ENCODE results near the gene LEMD2. TPM values are rescaled to one million over a fixed set of nuclear protein-coding genes. Genes with fewer than 3 reads are reported as not detected.

The LEMD2 gene
- total RNA-seq, 1 donor: 80.2 TPM

DNA sequence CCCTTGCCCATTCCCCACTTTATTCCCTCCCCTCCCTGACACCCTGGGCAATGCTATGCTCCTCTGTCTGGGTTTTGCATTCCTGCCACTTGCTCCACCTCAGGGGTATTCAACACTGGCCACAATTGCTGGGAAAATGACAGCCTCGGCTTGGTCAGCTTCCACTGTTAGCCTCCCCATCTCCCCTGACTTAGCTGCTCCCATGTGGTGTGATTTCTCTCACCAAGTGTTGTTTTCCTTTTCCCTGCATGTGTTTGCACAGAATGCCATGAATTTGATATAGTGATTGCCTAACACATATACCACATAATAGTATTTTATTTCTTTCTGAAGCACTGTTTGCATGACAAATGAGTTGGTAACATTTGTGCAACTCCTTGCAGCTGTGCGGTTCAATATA, 1.4 kb upstream of the LEMD2 start:
- Histone ChIP-seq H3K4me1 (ENCODE audit: insufficient read depth, low read length) (peaks cover 34% of the 10 kb centered on the region), H3K27me3 (ENCODE audit: insufficient read depth, low read length) (no peaks in the 10 kb centered on the region), H3K9me3 (ENCODE audit: low read depth, low read length) (no peaks in the 10 kb centered on the region), H3K4me3 (ENCODE audit: low read length) (no peak overlapping the region)

DNA sequence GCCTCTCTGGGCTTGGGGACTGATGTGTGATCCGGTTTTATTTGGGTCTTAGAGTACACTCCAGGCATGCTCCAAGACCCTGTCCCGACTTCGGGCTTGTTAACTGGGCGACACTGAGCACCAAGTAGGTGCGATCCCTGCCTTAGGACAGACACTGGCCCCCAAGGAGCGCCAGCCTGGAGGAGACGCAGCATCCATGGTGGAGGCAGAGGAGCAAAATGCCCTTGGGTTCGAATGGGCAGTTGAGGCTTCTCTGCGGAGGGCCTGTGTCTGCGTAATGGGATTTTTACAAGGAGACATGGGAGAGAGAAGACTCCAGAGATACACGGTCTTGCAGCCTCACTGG, 593 bp upstream of the LEMD2 start:
- Histone ChIP-seq H3K4me3 (ENCODE audit: low read length) (peak overlapping the region; percentile 96), H3K4me1 (ENCODE audit: insufficient read depth, low read length) (peaks cover 41% of the 10 kb centered on the region), H3K9me3 (ENCODE audit: low read depth, low read length) (no peaks in the 10 kb centered on the region), H3K27me3 (ENCODE audit: insufficient read depth, low read length) (no peaks in the 10 kb centered on the region)

DNA sequence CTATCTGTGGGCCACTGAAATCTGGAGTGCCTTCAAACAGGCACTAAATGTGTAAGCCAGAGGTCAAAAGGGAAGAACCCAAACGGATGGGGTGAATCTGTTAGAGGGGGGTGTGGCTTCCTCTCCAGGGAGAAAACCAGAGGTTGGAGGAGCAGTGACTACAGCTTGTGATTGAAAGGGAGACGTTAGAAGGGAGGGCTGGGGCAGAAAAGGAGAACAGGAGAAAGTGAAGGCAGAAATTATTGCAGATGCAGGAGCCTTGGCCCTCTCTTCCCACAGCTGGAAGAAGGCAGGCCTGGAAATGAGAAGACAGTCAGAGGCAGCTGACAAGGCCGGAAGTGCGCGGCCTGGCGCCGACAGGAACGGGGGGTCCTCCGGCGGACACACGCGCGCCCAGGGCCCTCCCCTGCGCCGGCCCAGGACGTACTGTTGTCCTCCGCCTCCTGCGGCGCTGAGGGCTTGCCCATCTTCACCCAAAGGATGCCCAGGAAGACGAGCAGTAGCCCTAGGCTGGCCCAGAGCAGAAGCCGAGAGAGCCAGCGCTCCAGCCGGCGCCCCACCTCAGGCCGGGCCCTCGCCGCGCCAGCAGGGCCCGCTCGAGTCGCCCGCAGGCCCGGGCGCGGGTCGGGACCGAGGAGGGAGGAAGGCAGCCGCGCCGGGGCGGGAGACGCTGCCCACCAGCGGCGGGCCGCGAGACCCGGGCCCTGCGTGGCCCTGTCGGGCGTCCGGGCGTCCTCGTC, 806 bp downstream of the LEMD2 start:
- peak overlapping the region; percentile 96 for H3K4me3 ChIP-seq (ENCODE audit: low read length)
- H3K27me3 ChIP-seq (ENCODE audit: insufficient read depth, low read length): no peaks in the 10 kb centered on the region
- H3K4me1 ChIP-seq (ENCODE audit: insufficient read depth, low read length): peaks cover 41% of the 10 kb centered on the region
- no peaks in the 10 kb centered on the region for H3K9me3 ChIP-seq (ENCODE audit: low read depth, low read length)

DNA sequence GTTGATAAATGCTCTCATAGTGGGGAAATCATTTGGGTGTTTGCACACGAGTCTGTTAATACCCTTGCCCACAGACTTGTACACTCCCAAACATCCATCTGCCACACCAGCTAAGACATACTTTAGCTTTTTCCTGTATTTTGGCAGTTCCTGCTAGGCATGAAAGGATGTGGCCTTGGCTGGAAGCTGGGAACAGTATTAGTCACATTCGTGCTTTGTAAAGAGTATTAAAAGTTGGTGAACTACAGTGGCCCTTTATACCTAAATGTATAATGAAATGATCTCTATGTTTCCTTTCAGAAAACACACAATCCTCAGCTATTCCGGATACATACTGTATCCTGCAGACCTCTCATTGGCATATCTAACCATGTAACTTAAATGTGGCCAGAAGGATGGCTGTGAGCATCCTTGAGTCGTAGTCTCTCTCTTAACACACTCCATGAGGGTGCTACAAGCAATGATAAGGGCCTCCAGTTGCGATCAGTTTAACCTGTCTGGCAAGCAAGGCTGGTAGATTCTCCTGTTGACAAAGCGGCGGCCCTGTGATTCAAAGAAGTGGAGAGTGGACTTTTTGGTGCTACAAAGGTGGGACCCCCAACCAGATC, 1.5 kb downstream of the LEMD2 start:
- Histone ChIP-seq H3K9me3 (ENCODE audit: low read depth, low read length) (no peaks in the 10 kb centered on the region), H3K4me1 (ENCODE audit: insufficient read depth, low read length) (peaks cover 41% of the 10 kb centered on the region), H3K4me3 (ENCODE audit: low read length) (peak overlapping the region; percentile 96), H3K27me3 (ENCODE audit: insufficient read depth, low read length) (no peaks in the 10 kb centered on the region)

DNA sequence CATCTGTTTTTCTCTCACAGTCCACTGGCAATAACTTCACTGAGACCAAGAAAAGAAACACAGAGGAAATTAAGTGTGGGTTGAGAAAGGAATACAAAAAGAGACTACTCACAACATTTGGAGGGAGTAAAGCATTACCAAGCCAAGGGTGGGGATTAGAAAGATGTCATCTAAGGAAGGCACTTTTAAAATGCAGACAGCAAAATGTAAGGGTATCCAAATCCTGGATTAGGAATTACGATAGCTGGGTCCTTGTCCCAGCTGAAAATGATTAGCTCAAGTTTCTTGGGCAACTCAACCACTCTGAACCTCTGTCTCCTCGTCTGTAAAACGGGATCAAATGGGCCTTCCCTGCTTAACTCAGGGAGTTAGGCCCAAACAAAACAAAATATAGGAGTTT, 2.2 kb downstream of the LEMD2 start:
- H3K27me3 ChIP-seq (ENCODE audit: insufficient read depth, low read length): no peaks in the 10 kb centered on the region
- H3K4me1 ChIP-seq (ENCODE audit: insufficient read depth, low read length): peaks cover 41% of the 10 kb centered on the region
- no peaks in the 10 kb centered on the region for H3K9me3 ChIP-seq (ENCODE audit: low read depth, low read length)
- H3K4me3 ChIP-seq (ENCODE audit: low read length): no peak overlapping the region

DNA sequence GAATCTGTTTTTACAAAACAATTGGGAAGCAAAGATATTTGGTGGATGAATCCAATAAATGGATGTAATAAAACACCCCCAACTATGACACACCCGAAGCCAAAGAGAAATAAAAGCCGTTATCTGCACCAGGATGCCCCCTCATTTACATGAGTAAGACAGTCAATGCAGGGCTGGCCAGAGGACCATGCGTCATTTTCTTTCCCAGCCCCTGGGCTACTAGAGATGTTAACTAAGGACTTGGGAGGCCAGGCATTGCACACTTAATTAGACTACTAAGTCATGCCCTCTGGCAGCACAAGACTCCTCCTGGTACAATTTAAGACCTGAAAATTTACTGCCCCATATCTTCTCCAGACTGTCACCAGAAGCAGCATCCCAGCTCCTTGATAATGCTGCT, 3.2 kb downstream of the LEMD2 start:
- peaks cover 41% of the 10 kb centered on the region for H3K4me1 ChIP-seq (ENCODE audit: insufficient read depth, low read length)
- H3K9me3 ChIP-seq (ENCODE audit: low read depth, low read length): no peaks in the 10 kb centered on the region
- H3K27me3 ChIP-seq (ENCODE audit: insufficient read depth, low read length): no peaks in the 10 kb centered on the region
- no peak overlapping the region for H3K4me3 ChIP-seq (ENCODE audit: low read length)

DNA sequence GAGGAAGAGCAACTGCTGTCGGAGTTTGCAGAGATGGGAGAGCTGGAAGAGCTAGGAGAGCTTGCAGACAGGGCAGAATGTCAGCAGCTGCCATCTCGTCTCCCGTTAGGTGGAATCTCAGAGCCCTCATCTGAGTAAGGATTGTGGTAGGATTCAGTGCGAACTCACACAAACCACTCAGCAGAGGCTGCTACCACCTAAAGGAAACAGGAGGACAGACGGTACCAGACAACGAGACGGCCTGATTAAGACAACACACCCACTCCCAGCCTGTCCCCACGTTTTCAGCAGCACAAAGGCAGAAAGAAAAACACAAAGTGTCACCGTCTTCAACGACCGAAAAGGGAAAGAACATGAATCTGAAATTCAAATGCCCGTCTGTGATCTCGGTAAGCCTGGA, 4.1 kb downstream of the LEMD2 start:
- H3K4me3 ChIP-seq (ENCODE audit: low read length): no peak overlapping the region

DNA sequence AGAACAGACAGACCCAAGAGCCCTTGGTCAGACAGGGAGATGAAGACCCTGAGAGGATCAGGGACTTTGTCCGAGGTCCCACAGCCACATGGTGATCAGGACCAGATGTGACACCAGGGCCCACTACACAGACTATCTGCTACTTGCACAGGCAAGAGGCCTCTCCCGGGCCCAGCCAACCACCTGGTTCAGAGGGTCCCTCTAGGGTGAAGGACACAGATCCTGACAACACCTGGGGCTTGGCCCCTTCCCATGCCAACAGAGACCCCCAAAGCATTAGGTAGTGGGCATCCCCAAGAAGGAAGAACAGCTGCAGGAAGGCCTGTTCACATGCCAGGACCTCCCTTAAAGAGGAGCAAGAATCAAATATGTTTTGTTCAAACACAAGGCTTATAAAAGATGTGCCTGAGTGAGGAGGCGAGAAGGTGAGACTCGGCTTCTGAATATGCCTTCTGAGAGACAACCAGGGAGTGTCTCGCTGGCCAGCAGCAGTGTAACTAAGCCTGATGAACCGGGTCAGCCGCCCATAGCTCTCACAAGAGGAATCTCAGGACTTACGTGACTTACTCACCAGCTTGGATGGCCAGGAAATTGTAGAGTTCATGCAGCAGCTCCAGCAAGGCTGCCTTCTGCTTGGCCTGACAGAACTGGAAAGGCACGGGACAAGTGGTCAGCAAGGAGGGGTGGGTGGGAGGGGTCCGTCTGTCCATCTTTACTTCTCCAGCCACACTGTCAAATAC, 5.0 kb downstream of the LEMD2 start:
- peaks cover 37% of the 10 kb centered on the region for H3K4me1 ChIP-seq (ENCODE audit: insufficient read depth, low read length)
- no peak overlapping the region for H3K4me3 ChIP-seq (ENCODE audit: low read length)
- no peaks in the 10 kb centered on the region for H3K9me3 ChIP-seq (ENCODE audit: low read depth, low read length)
- H3K27me3 ChIP-seq (ENCODE audit: insufficient read depth, low read length): no peaks in the 10 kb centered on the region

More for the DNA sequence above, 4.1 kb downstream of the LEMD2 start:
- H3K27me3 ChIP-seq (ENCODE audit: insufficient read depth, low read length): no peaks in the 10 kb centered on the region
- no peaks in the 10 kb centered on the region for H3K9me3 ChIP-seq (ENCODE audit: low read depth, low read length)
- H3K4me1 ChIP-seq (ENCODE audit: insufficient read depth, low read length): peaks cover 41% of the 10 kb centered on the region

DNA sequence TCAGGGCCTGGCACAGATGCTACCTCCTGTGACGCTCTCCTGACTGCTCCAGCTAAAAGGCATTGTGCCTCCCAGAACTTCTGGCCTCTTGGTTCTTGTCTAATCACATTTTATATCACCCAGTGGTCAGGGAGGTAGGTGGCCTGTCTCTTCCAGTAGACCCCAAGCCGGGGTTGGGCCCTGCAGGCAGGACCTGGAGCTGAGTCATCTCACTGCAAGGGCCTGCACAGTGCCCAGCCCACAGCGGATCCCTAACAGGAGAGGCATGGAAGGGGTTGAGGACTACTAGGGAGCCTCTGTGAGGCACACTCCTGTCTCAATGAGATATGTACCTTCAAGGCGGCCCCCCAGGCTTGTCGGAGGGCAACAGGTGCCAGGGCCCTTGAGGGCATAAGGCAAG, 6.4 kb downstream of the LEMD2 start:
- H3K9me3 ChIP-seq (ENCODE audit: low read depth, low read length): no peaks in the 10 kb centered on the region
- peaks cover 30% of the 10 kb centered on the region for H3K4me1 ChIP-seq (ENCODE audit: insufficient read depth, low read length)
- H3K27me3 ChIP-seq (ENCODE audit: insufficient read depth, low read length): no peaks in the 10 kb centered on the region
- no peak overlapping the region for H3K4me3 ChIP-seq (ENCODE audit: low read length)

DNA sequence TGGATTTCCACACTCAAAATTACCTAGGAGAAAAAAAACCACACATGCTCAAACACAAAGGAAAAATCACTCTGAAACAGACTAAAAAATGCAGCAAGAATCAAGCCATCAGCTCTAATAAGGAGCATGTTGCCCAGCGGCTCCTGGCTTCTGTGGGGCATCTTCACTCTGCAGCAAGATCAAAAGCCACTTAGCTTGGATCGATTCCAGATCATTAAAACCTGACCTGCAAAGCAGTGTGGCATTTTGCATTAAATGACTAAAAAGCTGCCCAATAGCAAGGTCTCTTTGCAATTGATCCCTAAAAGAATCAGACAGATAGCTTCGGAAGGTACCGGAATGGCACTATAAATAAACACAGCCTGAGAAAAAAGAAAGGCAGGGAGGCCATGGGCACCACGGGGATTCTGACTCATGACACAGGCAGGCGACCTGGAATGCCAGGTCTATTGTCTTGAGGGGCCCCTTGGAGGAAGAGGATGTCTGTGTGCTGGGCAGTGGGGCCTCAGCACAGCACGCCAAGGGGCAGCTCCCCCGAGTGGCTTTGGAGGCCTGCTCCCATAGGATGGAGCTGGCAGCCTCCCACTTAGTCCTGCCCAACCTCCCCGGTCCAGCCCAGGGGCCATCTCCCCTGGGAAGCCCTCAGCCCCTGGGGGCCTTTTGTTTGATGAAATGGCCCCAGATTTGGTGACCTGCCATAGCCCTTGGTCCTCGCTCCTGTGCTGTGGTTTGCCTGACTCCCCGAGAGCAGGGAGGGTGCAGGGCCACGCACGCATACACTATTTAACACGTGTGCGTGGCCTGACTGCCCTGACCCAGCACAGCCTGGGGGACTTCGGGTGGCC, 7.6 kb downstream of the LEMD2 start:
- H3K4me1 ChIP-seq (ENCODE audit: insufficient read depth, low read length): peaks cover 17% of the 10 kb centered on the region
- H3K27me3 ChIP-seq (ENCODE audit: insufficient read depth, low read length): no peaks in the 10 kb centered on the region
- H3K9me3 ChIP-seq (ENCODE audit: low read depth, low read length): no peaks in the 10 kb centered on the region
- H3K4me3 ChIP-seq (ENCODE audit: low read length): no peak overlapping the region

DNA sequence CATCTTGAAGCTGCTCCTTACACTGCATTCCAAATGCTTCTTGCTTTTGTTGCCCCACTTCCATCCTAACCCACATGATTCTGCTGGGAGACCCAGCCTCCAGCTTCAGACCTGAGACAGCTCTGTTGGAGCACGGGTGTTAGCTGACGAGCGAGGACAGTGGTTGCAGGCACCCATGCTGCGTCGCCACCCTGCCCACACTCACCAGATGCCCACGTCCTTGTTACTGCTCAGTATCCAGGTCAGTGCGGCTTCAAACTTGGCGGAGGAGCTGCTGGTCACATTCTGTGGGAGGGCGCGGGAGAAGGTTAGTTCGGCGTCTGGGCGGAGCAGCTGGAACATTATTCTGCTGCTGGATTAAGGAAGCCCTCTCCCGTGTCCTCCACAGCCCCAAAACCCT, 9.0 kb downstream of the LEMD2 start:
- Histone ChIP-seq H3K4me3 (ENCODE audit: low read length) (no peak overlapping the region), H3K4me1 (ENCODE audit: insufficient read depth, low read length) (peaks cover 3% of the 10 kb centered on the region), H3K27me3 (ENCODE audit: insufficient read depth, low read length) (no peaks in the 10 kb centered on the region), H3K9me3 (ENCODE audit: low read depth, low read length) (no peaks in the 10 kb centered on the region)

DNA sequence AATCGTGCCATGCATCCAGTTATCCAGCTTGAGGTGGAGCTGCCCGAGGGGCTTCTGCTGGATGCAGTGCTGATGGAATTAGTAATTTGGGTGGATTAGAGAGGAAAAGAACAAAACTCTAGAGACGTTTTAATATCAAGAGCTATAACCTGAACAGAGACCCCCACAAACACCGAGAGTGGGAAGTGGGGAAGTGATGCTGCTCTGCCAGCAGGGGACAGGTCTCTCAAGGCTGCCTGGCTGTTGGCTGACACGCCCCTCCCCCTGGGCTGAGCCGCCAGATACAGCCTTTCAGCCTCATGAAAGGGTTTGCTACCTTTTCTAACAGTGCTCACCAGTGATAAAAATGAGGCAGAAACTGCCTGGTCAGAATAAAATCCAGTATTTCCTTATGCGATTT, 9.6 kb downstream of the LEMD2 start:
- Histone ChIP-seq H3K27me3 (ENCODE audit: insufficient read depth, low read length) (no peaks in the 10 kb centered on the region), H3K4me1 (ENCODE audit: insufficient read depth, low read length) (no peaks in the 10 kb centered on the region), H3K9me3 (ENCODE audit: low read depth, low read length) (no peaks in the 10 kb centered on the region), H3K4me3 (ENCODE audit: low read length) (no peak overlapping the region)

DNA sequence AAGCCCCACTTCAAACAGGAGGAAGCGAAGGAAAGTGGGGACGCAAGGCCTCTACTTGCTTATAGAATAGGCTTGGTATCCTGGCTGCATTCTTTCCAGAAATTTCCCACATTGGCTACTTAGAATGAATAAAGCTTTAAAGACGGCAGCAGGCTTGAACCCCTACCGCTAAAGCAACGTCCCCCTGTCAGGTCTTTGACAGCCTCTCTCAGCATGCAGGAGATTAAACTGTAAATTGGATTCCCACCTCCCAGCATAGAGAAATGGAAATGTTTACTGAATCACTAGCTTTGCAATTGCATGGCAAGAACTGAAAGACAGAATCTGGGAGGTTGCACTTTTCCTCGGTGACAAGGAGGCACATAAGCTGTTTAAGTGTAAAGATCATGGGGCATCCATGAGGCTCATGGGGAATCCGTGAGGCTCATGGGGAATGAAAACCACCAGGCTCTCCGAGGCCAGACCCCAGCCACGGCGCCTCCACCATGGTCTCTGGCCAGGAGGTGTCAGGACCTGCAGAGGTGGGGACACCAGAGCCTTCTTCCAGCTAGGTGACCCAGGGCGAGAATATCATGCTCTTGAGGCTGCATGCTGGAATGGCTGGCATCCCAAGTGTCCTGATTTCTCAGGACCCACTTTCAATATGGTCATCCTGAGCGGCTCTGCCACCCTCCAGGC, 10.3 kb downstream of the LEMD2 start:
- no peaks in the 10 kb centered on the region for H3K27me3 ChIP-seq (ENCODE audit: insufficient read depth, low read length)
- no peaks in the 10 kb centered on the region for H3K4me1 ChIP-seq (ENCODE audit: insufficient read depth, low read length)
- H3K4me3 ChIP-seq (ENCODE audit: low read length): no peak overlapping the region
- H3K9me3 ChIP-seq (ENCODE audit: low read depth, low read length): no peaks in the 10 kb centered on the region
